Femur (tissue), 1 donor: ENCODE measurements around the gene IFNK.

Source experiments
- DNase-seq: peaks from one replicate; pipeline ENCODE4 v3.0.0-alpha.2; 2017

The IFNK gene

GRCh38 chr9:27514551-27514950 lies 9.5 kb upstream of the IFNK start:
- DNase-seq, result peak; percentile 74

GRCh38 chr9:27518006-27518405 lies 6.1 kb upstream of the IFNK start:
- no peak for DNase-seq

- DNase-seq, result no peak
Measured at GRCh38 chr9:27518809-27519208, 5.3 kb upstream of the IFNK start.

- no peak for DNase-seq
Measured at GRCh38 chr9:27519466-27520465, 4.3 kb upstream of the IFNK start.

GRCh38 chr9:27520986-27521385 lies 3.1 kb upstream of the IFNK start:
- DNase-seq, result no peak

GRCh38 chr9:27523141-27523540 lies 949 bp upstream of the IFNK start:
- DNase-seq, result no peak

GRCh38 chr9:27527702-27528075 lies 3.6 kb downstream of the IFNK start:
- DNase-seq, result peak; percentile 23

GRCh38 chr9:27528076-27528885 lies 4.2 kb downstream of the IFNK start:
- peak; percentile 86 for DNase-seq

GRCh38 chr9:27528886-27529315 lies 4.8 kb downstream of the IFNK start:
- DNase-seq, result peak; percentile 69

GRCh38 chr9:27529316-27530278 lies 5.5 kb downstream of the IFNK start, which contains the start of gene MOB3B:
MOB3B (minus strand) TSS chr9:27529814; CDS start chr9:27455550, 74,264 bp downstream.
- peak; percentile 91 for DNase-seq

GRCh38 chr9:27530915-27531755 lies 7.0 kb downstream of the IFNK start:
- no peak for DNase-seq

GRCh38 chr9:27532046-27532445 lies 8.0 kb downstream of the IFNK start:
- no peak for DNase-seq

- no peak for DNase-seq
Measured at GRCh38 chr9:27533311-27533710, 9.2 kb downstream of the IFNK start.

- DNase-seq, result no peak
Measured at GRCh38 chr9:27534131-27534530, 10.0 kb downstream of the IFNK start.

GRCh38 chr9:27534658-27535209 lies 10.6 kb downstream of the IFNK start:
- no peak for DNase-seq

- DNase-seq, result no peak
Measured at GRCh38 chr9:27535701-27536118, 11.6 kb downstream of the IFNK start.

- no peak for DNase-seq
Measured at GRCh38 chr9:27536168-27536567, 12.1 kb downstream of the IFNK start.

GRCh38 chr9:27537027-27537435 lies 12.9 kb downstream of the IFNK start:
- DNase-seq, result no peak

- no peak for DNase-seq
Measured at GRCh38 chr9:27537756-27538155, 13.7 kb downstream of the IFNK start.

- no peak for DNase-seq
Measured at GRCh38 chr9:27538647-27539046, 14.6 kb downstream of the IFNK start.
